Nephron (organoid): ENCODE results near the gene C10orf71.

Experiments
- H3K27ac Mint-ChIP-seq, 3 experiments: 2 replicates each; pipeline ENCODE4 v1.8.0; 2020; ENCODE audit warnings: mixed read lengths in 3 of 3, mild to moderate bottlenecking in 2 of 3, moderate library complexity in 1 of 3
- H3K27me3 Mint-ChIP-seq: 2 replicates; pipeline ENCODE4 v1.8.0; 2021; ENCODE audit warnings: low read depth, mild to moderate bottlenecking, moderate library complexity, mixed read lengths
- H3K36me3 Mint-ChIP-seq: 2 replicates; pipeline ENCODE4 v1.8.0; 2020; ENCODE audit warnings: low read depth, mixed read lengths
- H3K4me1 Mint-ChIP-seq: 2 replicates; pipeline ENCODE4 v1.8.0; 2020; ENCODE audit warnings: mixed read lengths
- H3K4me3 Mint-ChIP-seq, 3 experiments: 2 replicates each; pipeline ENCODE4 v1.8.0; 2020; ENCODE audit warnings: mild to moderate bottlenecking in 3 of 3, mixed read lengths in 3 of 3, moderate library complexity in 2 of 3
- H3K9me3 Mint-ChIP-seq: 2 replicates; pipeline ENCODE4 v1.8.0; 2020; ENCODE audit warnings: mixed read lengths
- CTCF ChIP-seq, 3 experiments: fragments of 200-600 bp; sonication (generic); IDR thresholded peaks; one replicate each; pipeline ENCODE4 v1.5.0; 2021; ENCODE audit warnings: antibody characterized with exemption in 3 of 3; ENCODE audit not compliant: unreplicated experiment in 3 of 3

The C10orf71 gene

GRCh38 chr10:49312246-49312869 is 13.4 kb downstream of the C10orf71 start:
- no peaks in the 10 kb centered on the region for H3K4me1 Mint-ChIP-seq
- TF ChIP-seq CTCF (IDR thresholded peaks at IDR 0.05; ENCODE audit: unreplicated experiment in 3 of 3): no peak
- no peaks in the 10 kb centered on the region for H3K36me3 Mint-ChIP-seq
- peaks cover 3% of the 10 kb centered on the region for H3K9me3 Mint-ChIP-seq
- H3K4me3 Mint-ChIP-seq: no peak overlapping the region
- H3K27ac Mint-ChIP-seq: no peak overlapping the region
- H3K27me3 Mint-ChIP-seq: peaks cover 4% of the 10 kb centered on the region

GRCh38 chr10:49313501-49314070 is 14.6 kb downstream of the C10orf71 start:
- Mint-ChIP-seq H3K9me3 (peaks cover 2% of the 10 kb centered on the region), H3K4me3 (no peak overlapping the region), H3K27ac (no peak overlapping the region), H3K36me3 (no peaks in the 10 kb centered on the region), H3K27me3 (peaks cover 7% of the 10 kb centered on the region), H3K4me1 (no peaks in the 10 kb centered on the region)
- TF ChIP-seq CTCF (IDR thresholded peaks at IDR 0.05; ENCODE audit: unreplicated experiment in 3 of 3): no peak

GRCh38 chr10:49314806-49315205 is 15.8 kb downstream of the C10orf71 start:
- H3K4me1 Mint-ChIP-seq: no peaks in the 10 kb centered on the region
- H3K4me3 Mint-ChIP-seq: no peak overlapping the region
- H3K27ac Mint-ChIP-seq: no peak overlapping the region
- peaks cover 7% of the 10 kb centered on the region for H3K27me3 Mint-ChIP-seq
- TF ChIP-seq CTCF (IDR thresholded peaks at IDR 0.05; ENCODE audit: unreplicated experiment in 3 of 3): no peak
- no peaks in the 10 kb centered on the region for H3K9me3 Mint-ChIP-seq
- no peaks in the 10 kb centered on the region for H3K36me3 Mint-ChIP-seq

- TF ChIP-seq CTCF (IDR thresholded peaks at IDR 0.05; ENCODE audit: unreplicated experiment in 3 of 3): no peak
These were observed 19.1 kb downstream of the C10orf71 start for GRCh38 chr10:49318028-49318427.

GRCh38 chr10:49318755-49319154 is 19.8 kb downstream of the C10orf71 start:
- H3K36me3 Mint-ChIP-seq: no peaks in the 10 kb centered on the region
- H3K27me3 Mint-ChIP-seq: peaks cover 10% of the 10 kb centered on the region
- H3K4me3 Mint-ChIP-seq: no peak overlapping the region
- H3K27ac Mint-ChIP-seq: no peak overlapping the region
- no peak for TF ChIP-seq CTCF (IDR thresholded peaks at IDR 0.05; ENCODE audit: unreplicated experiment in 3 of 3)
- peaks cover 4% of the 10 kb centered on the region for H3K4me1 Mint-ChIP-seq
- H3K9me3 Mint-ChIP-seq: no peaks in the 10 kb centered on the region

More at GRCh38 chr10:49318028-49318427, 19.1 kb downstream of the C10orf71 start:
- Mint-ChIP-seq H3K4me1 (peaks cover 4% of the 10 kb centered on the region), H3K4me3 (no peak overlapping the region), H3K36me3 (no peaks in the 10 kb centered on the region), H3K9me3 (no peaks in the 10 kb centered on the region), H3K27me3 (peaks cover 10% of the 10 kb centered on the region), H3K27ac (no peak overlapping the region)

GRCh38 chr10:49319206-49319605 is 20.2 kb downstream of the C10orf71 start:
- Mint-ChIP-seq H3K4me1 (peaks cover 4% of the 10 kb centered on the region), H3K9me3 (no peaks in the 10 kb centered on the region), H3K4me3 (no peak overlapping the region), H3K27me3 (peaks cover 11% of the 10 kb centered on the region), H3K27ac (no peak overlapping the region), H3K36me3 (no peaks in the 10 kb centered on the region)
- TF ChIP-seq CTCF (IDR thresholded peaks at IDR 0.05; ENCODE audit: unreplicated experiment in 3 of 3): no peak
